PC-3 (cell line): ENCODE measurements around the gene MACO1. TPM values are rescaled to one million over a fixed set of nuclear protein-coding genes. Genes with fewer than 3 reads are reported as not detected.

Experiments
- ATAC-seq: fragments of 200-7000 bp; cut with Tn5 transposase; 2 replicates; pipeline ENCODE4 v1.9.1; 2020; ENCODE audit warnings: mild to moderate bottlenecking, moderate library complexity
- BruUV-seq: library from RNA; stranded (reverse); fragments of 400-500 nt; replicated peaks from 2 replicates; lab custom pipeline; 2021; lab: Mats Ljungman, UMichigan
- CTCF ChIA-PET: fragments of 300-600 bp; sonication (Branson Sonifier 250); formaldehyde crosslinking; loops from one replicate; lab custom pipeline; 2022; ENCODE audit warnings: antibody characterized with exemption; lab: Charles Lee
- POLR2A ChIA-PET: fragments of 300-600 bp; sonication (Branson Sonifier 250); formaldehyde crosslinking; loops from one replicate; lab custom pipeline; 2022; ENCODE audit warnings: antibody characterized with exemption; ENCODE audit not compliant: unreplicated experiment; lab: Charles Lee
- DNase-seq: peaks from one replicate; pipeline ENCODE4 v3.0.0-alpha.2; 2015
- H2AFZ ChIP-seq: fragments of 300-600 bp; sonication (generic); 2 replicates; pipeline ENCODE4 v1.6.0; 2016; ENCODE audit warnings: antibody characterized with exemption, low read length
- H3F3A ChIP-seq: fragments of 300-600 bp; sonication (generic); one replicate; pipeline ENCODE4 v1.6.0; 2017; ENCODE audit warnings: antibody characterized with exemption, low read length, control low read depth, mild to moderate bottlenecking; ENCODE audit not compliant: unreplicated experiment
- H3K27ac ChIP-seq: fragments of 300-600 bp; sonication (generic); 2 replicates; pipeline ENCODE4 v1.5.1; 2016; ENCODE audit warnings: mild to moderate bottlenecking, low read length
- H3K27me3 ChIP-seq: fragments of 300-600 bp; sonication (generic); 2 replicates; pipeline ENCODE4 v1.6.1; 2016; ENCODE audit warnings: low read length, mixed read lengths
- H3K36me3 ChIP-seq: fragments of 300-600 bp; sonication (generic); 2 replicates; pipeline ENCODE4 v1.6.1; 2016; ENCODE audit warnings: low read depth, mixed run types, low read length, mixed read lengths
- H3K4me1 ChIP-seq: fragments of 300-600 bp; sonication (generic); 2 replicates; pipeline ENCODE4 v1.5.1; 2016; ENCODE audit warnings: low read length; ENCODE audit not compliant: insufficient read depth
- H3K4me2 ChIP-seq: fragments of 300-600 bp; sonication (generic); 2 replicates; pipeline ENCODE4 v1.6.0; 2016; ENCODE audit warnings: low read length
- H3K4me3 ChIP-seq: fragments of 300-600 bp; sonication (generic); 2 replicates; pipeline ENCODE4 v1.5.1; 2016; ENCODE audit warnings: mild to moderate bottlenecking, low read length, mixed read lengths
- H3K79me2 ChIP-seq: fragments of 300-600 bp; sonication (generic); 2 replicates; pipeline ENCODE4 v1.6.1; 2017; ENCODE audit warnings: low read length, mixed read lengths
- H3K9ac ChIP-seq: fragments of 300-600 bp; sonication (generic); 2 replicates; pipeline ENCODE4 v1.6.0; 2016; ENCODE audit warnings: mild to moderate bottlenecking, low read length
- H3K9me2 ChIP-seq: fragments of 300-600 bp; sonication (generic); replicated peaks from 2 replicates; pipeline ENCODE4 v1.6.1; 2016; ENCODE audit warnings: mixed run types, low read length, mixed read lengths
- H3K9me3 ChIP-seq: fragments of 300-600 bp; sonication (generic); 2 replicates; pipeline ENCODE4 v1.6.1; 2016; ENCODE audit warnings: low read length, mixed read lengths
- H4K20me1 ChIP-seq: fragments of 300-600 bp; sonication (generic); 2 replicates; pipeline ENCODE4 v1.6.1; 2016; ENCODE audit warnings: low read length, mixed read lengths
- EZH2 ChIP-seq: fragments of 300-600 bp; sonication (generic); IDR thresholded peaks from one replicate; pipeline ENCODE4 v1.6.1; 2017; ENCODE audit warnings: antibody characterized with exemption, mild to moderate bottlenecking, low read length; ENCODE audit not compliant: unreplicated experiment
- EZH2phosphoT487 ChIP-seq: fragments of 300-600 bp; sonication (generic); IDR thresholded peaks from 2 replicates; pipeline ENCODE4 v1.6.1; 2018; ENCODE audit warnings: mild to moderate bottlenecking, antibody characterized with exemption, low read length, borderline replicate concordance
- intact Hi-C: fragments of 100-400 bp; cut with micrococcal nuclease; formaldehyde crosslinking; loops from 2 replicates; pipeline ENCODE4 v1.9.0; 2023
- total RNA-seq: library from RNA; depleted of rRNA; stranded (reverse); fragments of >200 nt; gene quantifications from 2 replicates; pipeline ENCODE4 v1.2.3, GENCODE V29; 2014
- TF ChIP-seq, protein P1 (sequence below): fragments of 300-600 bp; sonication (generic); conservative IDR thresholded peaks from 2 replicates; pipeline ENCODE4 v1.5.1; 2017; ENCODE audit warnings: antibody characterized with exemption, low read depth, mild to moderate bottlenecking, low read length

Gene MACO1
- total RNA-seq, 1 experiment from 2014 or later: 14.0 TPM

GRCh38 chr1:25481625-25482024 is 50.9 kb downstream of the MACO1 start:
- H3K9ac ChIP-seq: no peak overlapping the region
- ATAC-seq: no peak
- H3K9me2 ChIP-seq: no peaks in the 10 kb centered on the region
- POLR2A ChIA-PET: no interaction called here
- BruUV-seq: no TSS peak
- no peak for DNase-seq
- intact Hi-C loops: no loop called here
- H3K4me3 ChIP-seq: no peak overlapping the region
- no peaks in the 10 kb centered on the region for H3K9me3 ChIP-seq
- H3K27me3 ChIP-seq: no peaks in the 10 kb centered on the region
- no peaks in the 10 kb centered on the region for H3F3A ChIP-seq
- H3K4me2 ChIP-seq: no peak overlapping the region
- peaks cover 17% of the 10 kb centered on the region for H3K4me1 ChIP-seq
- no peak overlapping the region for H2AFZ ChIP-seq
- CTCF ChIA-PET: interaction anchor here (0.6 kb wide), 1 partner anchor 31 kb away, joined by 3 read pairs; no protein-coding TSS in a partner anchor
- no peak overlapping the region for H3K27ac ChIP-seq
- 0 out of 2 replicates have a peak, but pooled peaks cover 10% of the 10 kb centered on the region for H3K79me2 ChIP-seq
- no peaks in the 10 kb centered on the region for H4K20me1 ChIP-seq
- TF ChIP-seq EZH2: no peak
- TF ChIP-seq EZH2phosphoT487: no peak
- TF ChIP-seq, protein P1, sequence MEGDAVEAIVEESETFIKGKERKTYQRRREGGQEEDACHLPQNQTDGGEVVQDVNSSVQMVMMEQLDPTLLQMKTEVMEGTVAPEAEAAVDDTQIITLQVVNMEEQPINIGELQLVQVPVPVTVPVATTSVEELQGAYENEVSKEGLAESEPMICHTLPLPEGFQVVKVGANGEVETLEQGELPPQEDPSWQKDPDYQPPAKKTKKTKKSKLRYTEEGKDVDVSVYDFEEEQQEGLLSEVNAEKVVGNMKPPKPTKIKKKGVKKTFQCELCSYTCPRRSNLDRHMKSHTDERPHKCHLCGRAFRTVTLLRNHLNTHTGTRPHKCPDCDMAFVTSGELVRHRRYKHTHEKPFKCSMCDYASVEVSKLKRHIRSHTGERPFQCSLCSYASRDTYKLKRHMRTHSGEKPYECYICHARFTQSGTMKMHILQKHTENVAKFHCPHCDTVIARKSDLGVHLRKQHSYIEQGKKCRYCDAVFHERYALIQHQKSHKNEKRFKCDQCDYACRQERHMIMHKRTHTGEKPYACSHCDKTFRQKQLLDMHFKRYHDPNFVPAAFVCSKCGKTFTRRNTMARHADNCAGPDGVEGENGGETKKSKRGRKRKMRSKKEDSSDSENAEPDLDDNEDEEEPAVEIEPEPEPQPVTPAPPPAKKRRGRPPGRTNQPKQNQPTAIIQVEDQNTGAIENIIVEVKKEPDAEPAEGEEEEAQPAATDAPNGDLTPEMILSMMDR: no peak
- no peaks in the 10 kb centered on the region for H3K36me3 ChIP-seq

DNA sequence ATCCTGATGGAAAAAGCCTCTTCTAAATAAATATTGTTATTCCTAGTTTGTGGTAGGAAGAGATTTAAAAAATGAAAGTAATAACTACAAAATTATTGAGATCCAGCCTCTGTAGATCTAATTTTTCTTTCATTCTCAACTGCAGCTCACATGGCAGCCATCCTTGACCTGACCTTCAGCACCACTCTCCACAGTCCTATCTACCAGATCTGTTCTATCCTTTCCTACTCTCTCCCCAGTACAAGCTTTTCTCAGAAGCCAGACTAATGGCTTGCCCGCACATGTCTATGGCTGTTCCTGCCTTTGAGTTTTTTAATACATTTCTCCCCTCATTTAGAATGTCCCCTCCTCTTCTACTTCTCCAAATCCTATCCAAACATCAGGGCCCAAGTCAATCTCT is 51.5 kb downstream of the MACO1 start:
- no TSS peak for BruUV-seq
- Histone ChIP-seq H3F3A (no peaks in the 10 kb centered on the region), H3K4me3 (no peak overlapping the region), H3K9me3 (no peaks in the 10 kb centered on the region), H3K79me2 (0 out of 2 replicates have a peak, but pooled peaks cover 10% of the 10 kb centered on the region), H3K9ac (no peak overlapping the region), H3K4me2 (no peak overlapping the region), H3K4me1 (peaks cover 17% of the 10 kb centered on the region), H3K9me2 (no peaks in the 10 kb centered on the region), H3K27me3 (no peaks in the 10 kb centered on the region), H4K20me1 (no peaks in the 10 kb centered on the region), H2AFZ (no peak overlapping the region), H3K27ac (no peak overlapping the region), H3K36me3 (no peaks in the 10 kb centered on the region)
- intact Hi-C loops: no loop called here
- TF ChIP-seq, protein P1: no peak
- TF ChIP-seq EZH2phosphoT487 (no peak), EZH2 (no peak)
- DNase-seq (no peak), ATAC-seq (no peak)
- CTCF ChIA-PET: interaction anchor here (0.6 kb wide), 1 partner anchor 32 kb away, joined by 3 read pairs; no protein-coding TSS in a partner anchor
- POLR2A ChIA-PET: no interaction called here

- Histone ChIP-seq H3K27ac (no peak overlapping the region), H3F3A (no peaks in the 10 kb centered on the region), H3K4me1 (peaks cover 3% of the 10 kb centered on the region; the same call in 1 of the 2 replicates), H2AFZ (no peak overlapping the region), H4K20me1 (no peaks in the 10 kb centered on the region), H3K36me3 (peaks cover 4% of the 10 kb centered on the region), H3K4me3 (no peak overlapping the region), H3K9ac (no peak overlapping the region), H3K4me2 (no peak overlapping the region), H3K79me2 (0 out of 2 replicates have a peak, but pooled peaks cover 10% of the 10 kb centered on the region), H3K9me2 (no peaks in the 10 kb centered on the region), H3K9me3 (no peaks in the 10 kb centered on the region), H3K27me3 (no peaks in the 10 kb centered on the region)
- intact Hi-C loops: no loop called here
- no peak for TF ChIP-seq EZH2phosphoT487
- no TSS peak for BruUV-seq
- ChIA-PET POLR2A (no interaction called here), CTCF (no interaction called here)
- DNase-seq (no peak), ATAC-seq (no peak)
Measured at GRCh38 chr1:25484096-25484495, 53.4 kb downstream of the MACO1 start.
